GM18526 (cell line): ENCODE measurements around the gene SH3TC2.

Experiments used
- POLR2A ChIP-seq: IDR thresholded peaks from 3 replicates; pipeline ENCODE4 v1.6.1; 2011; ENCODE audit not compliant: insufficient read length; ENCODE audit errors: extremely low read depth

The SH3TC2 gene

GRCh38 chr5:148999741-149000140 lies 63.1 kb downstream of the SH3TC2 start:
- no peak for TF ChIP-seq POLR2A

DNA sequence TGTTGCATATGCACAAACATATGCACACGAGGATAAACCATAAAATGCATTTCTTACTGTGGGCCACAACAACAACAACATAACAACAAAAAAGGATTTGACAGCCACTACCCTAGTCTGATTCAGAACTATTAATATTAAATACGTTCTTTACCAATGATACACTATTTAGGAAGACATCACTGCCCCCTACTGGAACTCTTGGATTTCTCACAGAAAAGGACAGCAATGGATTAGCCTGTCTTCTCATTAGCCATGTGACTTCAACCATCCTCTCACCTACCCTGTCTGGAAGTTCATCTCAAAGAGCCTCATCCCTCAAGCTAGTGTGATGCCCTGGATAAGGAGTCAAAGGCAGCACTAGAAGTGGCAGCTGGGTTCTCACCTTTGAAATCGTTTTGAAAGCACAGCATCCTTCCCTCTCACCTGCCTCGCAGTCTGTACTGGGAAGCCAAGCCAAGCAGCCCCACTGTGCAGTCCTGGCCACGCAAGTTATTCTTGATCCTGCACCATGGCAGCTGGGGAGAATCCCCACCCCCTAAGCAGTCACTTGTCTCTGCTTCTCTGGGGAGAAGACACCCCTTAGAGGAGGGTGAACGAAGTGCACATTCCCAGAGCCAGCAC lies 64.6 kb downstream of the SH3TC2 start:
- no peak for TF ChIP-seq POLR2A

DNA sequence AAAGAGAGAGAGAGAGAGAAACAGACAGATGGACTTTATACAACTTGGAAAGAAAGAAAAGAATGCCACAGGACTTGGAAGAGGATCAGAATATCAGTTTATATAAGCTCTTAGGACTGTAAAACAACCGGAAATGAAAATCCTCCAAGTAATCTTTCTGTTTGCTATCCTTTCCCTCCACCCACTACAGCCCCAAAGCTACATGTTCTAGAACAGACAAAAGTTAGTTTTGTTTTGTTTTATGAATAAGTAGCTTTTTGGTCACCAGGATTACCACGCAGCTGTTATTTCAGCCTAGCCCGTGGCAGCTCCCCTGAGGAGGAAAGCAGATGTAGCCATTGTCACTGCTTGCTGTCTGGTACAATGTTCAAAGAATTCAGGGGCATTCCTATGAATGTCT lies 66.6 kb downstream of the SH3TC2 start:
- no peak for TF ChIP-seq POLR2A

- no peak for TF ChIP-seq POLR2A
These were observed 67.1 kb downstream of the SH3TC2 start for GRCh38 chr5:148995791-148996190.

GRCh38 chr5:148993283-148993936 lies 69.5 kb downstream of the SH3TC2 start:
- no peak for TF ChIP-seq POLR2A

DNA sequence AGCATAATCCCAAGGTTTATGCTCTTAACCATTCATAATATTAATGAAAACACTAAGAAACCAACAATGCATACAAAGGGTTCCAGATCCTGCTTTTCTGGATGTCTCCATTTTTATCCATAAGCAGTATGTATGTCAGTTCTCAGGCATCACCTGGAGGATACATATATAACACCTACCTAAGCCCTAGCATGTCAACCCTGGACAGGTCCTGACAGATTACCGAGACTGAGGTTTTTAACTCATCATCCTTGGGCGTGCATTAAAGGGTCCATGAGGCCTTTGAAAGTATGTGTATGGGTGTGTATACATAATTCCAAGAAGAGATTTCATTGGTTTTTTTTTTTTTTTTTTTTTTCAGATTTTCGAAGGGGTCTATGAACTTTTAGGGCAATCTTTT lies 70.6 kb downstream of the SH3TC2 start:
- TF ChIP-seq POLR2A: no peak

DNA sequence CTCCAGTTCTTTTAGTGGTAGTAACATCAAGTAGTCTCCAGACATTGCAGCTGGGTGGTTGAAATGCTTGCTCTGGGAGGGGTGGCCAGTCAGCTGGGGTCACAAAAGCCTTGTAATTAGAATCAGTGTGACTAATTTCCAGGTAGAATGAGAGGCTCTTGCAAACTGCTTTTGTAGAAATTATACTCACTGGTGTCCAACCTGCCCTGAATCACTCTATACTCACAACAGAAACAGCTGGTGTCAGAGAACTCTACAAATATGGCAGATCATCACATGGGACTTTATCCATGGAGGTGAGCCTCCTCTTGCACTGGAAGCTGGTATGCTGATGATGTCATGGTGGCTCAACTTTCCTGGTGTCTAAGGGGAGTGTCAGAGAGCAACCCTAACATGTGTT lies 71.3 kb downstream of the SH3TC2 start:
- no peak for TF ChIP-seq POLR2A

DNA sequence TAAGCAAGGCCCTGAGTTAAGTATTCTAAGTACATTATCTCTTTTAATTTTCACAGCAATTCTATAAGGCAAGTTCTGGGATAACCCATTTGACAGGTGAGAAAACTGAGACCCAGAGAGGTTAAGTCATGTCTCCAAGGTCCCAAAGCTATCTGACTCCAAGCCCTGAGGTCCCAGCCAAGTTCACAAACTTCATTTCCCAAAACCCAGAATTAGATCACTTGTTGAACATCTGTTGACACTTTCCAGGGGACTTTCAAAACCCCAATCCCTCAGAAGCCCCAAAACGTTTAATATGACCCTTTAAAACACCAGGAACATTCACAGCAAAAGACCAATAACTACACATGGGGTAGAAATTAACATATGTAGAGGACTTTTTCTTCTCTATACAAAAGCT lies 72.0 kb downstream of the SH3TC2 start:
- no peak for TF ChIP-seq POLR2A

DNA sequence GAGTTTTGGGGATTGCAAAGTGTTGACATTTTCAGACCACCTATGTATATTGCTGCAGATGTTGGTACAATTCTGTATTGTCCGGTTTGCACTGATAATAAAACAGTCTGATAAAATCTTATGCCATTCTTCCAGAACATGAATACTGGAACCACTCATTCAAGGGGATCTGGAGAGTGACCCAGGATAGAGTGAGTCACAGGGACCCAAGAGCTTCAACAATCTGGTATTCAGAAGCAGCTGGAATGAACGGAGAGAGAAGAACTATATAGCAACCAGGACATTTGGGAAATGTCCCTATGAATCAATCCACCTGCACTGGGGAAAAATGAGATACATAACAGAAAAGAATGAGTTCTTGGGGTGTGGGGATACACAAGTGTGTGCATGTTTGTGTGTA lies 73.3 kb downstream of the SH3TC2 start:
- TF ChIP-seq POLR2A: no peak

GRCh38 chr5:148988328-148988727 lies 74.5 kb downstream of the SH3TC2 start:
- no peak for TF ChIP-seq POLR2A

- no peak for TF ChIP-seq POLR2A
These were observed 76.2 kb downstream of the SH3TC2 start for GRCh38 chr5:148986636-148987035.

GRCh38 chr5:148984345-148984744 lies 78.5 kb downstream of the SH3TC2 start:
- no peak for TF ChIP-seq POLR2A

DNA sequence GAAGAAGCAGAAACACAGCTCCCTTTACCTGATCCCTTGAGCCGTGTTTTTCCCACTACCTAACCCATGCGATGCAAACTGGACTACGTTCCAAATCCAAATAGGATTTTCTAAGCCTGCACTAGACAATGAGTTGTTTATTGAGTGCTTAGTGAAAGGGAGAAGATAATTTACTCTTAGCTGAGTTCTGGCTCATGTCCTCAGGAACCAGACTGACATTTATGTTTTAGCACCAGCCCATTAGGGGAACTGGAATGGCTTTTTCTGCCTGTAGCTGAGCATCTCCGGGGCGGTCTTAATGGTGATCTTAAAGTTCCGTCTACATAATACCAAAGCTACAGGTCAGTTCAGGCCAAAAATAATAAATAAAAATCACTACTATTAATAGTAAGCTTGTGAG lies 81.5 kb downstream of the SH3TC2 start:
- no peak for TF ChIP-seq POLR2A

GRCh38 chr5:148980731-148981130 lies 82.1 kb downstream of the SH3TC2 start:
- no peak for TF ChIP-seq POLR2A

GRCh38 chr5:148979083-148979723 lies 83.7 kb downstream of the SH3TC2 start:
- no peak for TF ChIP-seq POLR2A

DNA sequence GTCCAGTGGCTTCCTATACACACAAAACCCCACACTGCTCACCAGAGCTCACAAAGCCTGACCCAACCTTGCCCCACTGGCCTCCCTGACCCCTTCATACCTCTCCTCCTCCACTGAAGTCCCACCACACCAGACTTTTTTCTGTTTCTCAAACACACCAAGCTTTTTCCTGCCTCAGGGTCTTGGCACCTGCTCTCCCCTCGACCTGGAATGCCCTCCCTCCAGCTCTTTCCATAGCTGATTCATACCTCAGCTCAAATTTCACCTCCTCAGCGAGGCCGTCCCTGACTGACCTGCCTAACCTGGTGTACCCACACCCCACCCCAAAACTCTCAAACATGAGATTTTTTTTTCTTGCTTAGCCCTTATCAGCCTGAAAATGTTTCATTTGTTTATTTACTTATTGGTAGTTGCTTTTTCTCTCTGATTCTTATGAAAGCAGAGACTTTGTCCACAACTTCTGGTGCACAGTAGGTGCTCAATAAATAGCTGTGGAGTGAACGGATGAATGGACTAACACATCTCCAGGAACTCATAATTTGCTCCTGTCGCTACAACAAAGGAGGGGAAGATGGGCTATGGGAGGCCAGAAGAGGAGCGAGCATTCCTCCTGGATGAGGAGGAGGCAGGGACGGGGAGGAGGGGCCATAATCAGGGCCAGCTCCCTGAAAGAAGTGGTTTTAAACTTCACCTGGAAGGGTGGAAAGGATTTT lies 84.3 kb downstream of the SH3TC2 start:
- TF ChIP-seq POLR2A: no peak
